AG04450 (cell line): ENCODE results near the gene SEMA5B. TPM values are rescaled to one million over a fixed set of nuclear protein-coding genes. Genes with fewer than 3 reads are reported as not detected.

Experiments
- CTCF ChIA-PET: fragments of 300-600, 350-600 bp; formaldehyde crosslinking; extraction: SDS; loops from one replicate; lab custom pipeline; 2022; ENCODE audit warnings: antibody characterized with exemption, inconsistent platforms; lab: Charles Lee
- POLR2A ChIA-PET: fragments of 350-600 bp; formaldehyde crosslinking; extraction: SDS; loops from one replicate; lab custom pipeline; 2021; ENCODE audit warnings: antibody characterized with exemption, inconsistent platforms; lab: Yijun Ruan, JAX
- DNase-seq: peaks from one replicate; pipeline ENCODE4 v3.0.0-alpha.2; 2011; ENCODE audit warnings: low read depth, low spot score
- H3K27ac ChIP-seq: one replicate; pipeline ENCODE4 v1.5.1; 2012; ENCODE audit warnings: low read depth, low read length, control low read depth
- H3K27me3 ChIP-seq: one replicate; pipeline ENCODE4 v1.6.0; 2012; ENCODE audit warnings: low read length; ENCODE audit not compliant: control insufficient read depth, insufficient read depth
- H3K4me3 ChIP-seq: 2 replicates; pipeline ENCODE4 v1.5.1; 2011; ENCODE audit warnings: mild to moderate bottlenecking, low read depth, low read length, control low read depth
- H3K9me3 ChIP-seq: 2 replicates; pipeline ENCODE4 v1.5.1; 2012; ENCODE audit warnings: low read length; ENCODE audit not compliant: control insufficient read depth, insufficient read depth
- CTCF ChIP-seq: IDR thresholded peaks from 2 replicates; pipeline ENCODE4 v1.5.1; 2011; ENCODE audit warnings: low read depth, low read length, control low read depth, inconsistent platforms
- polyA plus RNA-seq: library from polyadenylated mRNA; depleted of rRNA; stranded (reverse); fragments of >200 nt; gene quantifications from 2 replicates; pipeline ENCODE4 v1.2.3, GENCODE V29; 2011

Gene SEMA5B
- polyA plus RNA-seq, 1 experiment = not detected

- Histone ChIP-seq H3K27ac (no peak overlapping the region), H3K4me3 (no peak overlapping the region), H3K9me3 (no peaks in the 10 kb centered on the region), H3K27me3 (peaks cover 15% of the 10 kb centered on the region)
- no peak for DNase-seq
- ChIA-PET CTCF (no interaction called here), POLR2A (no interaction called here)
- no peak for TF ChIP-seq CTCF
Observed at GRCh38 chr3:122893754-122894668, 133.6 kb downstream of the SEMA5B start.

- Histone ChIP-seq H3K9me3 (no peaks in the 10 kb centered on the region), H3K27me3 (peaks cover 12% of the 10 kb centered on the region), H3K4me3 (no peak overlapping the region), H3K27ac (no peak overlapping the region)
- TF ChIP-seq CTCF = no peak
- no peak for DNase-seq
- POLR2A ChIA-PET = no interaction called here
- CTCF ChIA-PET = no interaction called here
Observed at GRCh38 chr3:122893282-122893681, 134.3 kb downstream of the SEMA5B start.

GRCh38 chr3:122892118-122892960, 135.2 kb downstream of the SEMA5B start:
- no peak for TF ChIP-seq CTCF
- Histone ChIP-seq H3K27ac (no peak overlapping the region), H3K9me3 (no peaks in the 10 kb centered on the region), H3K4me3 (no peak overlapping the region), H3K27me3 (peaks cover 12% of the 10 kb centered on the region)
- DNase-seq = no peak
- POLR2A ChIA-PET = no interaction called here
- CTCF ChIA-PET = no interaction called here

- Histone ChIP-seq H3K27me3 (peaks cover 9% of the 10 kb centered on the region), H3K9me3 (no peaks in the 10 kb centered on the region), H3K4me3 (no peak overlapping the region), H3K27ac (no peak overlapping the region)
- CTCF ChIA-PET = no interaction called here
- DNase-seq = no peak
- TF ChIP-seq CTCF = no peak
- POLR2A ChIA-PET = no interaction called here
Observed at GRCh38 chr3:122890720-122891220, 136.8 kb downstream of the SEMA5B start.
